ENCODE results near the gene SLC9A5.

GRCh38 chr16:67223992-67224391 lies 24.8 kb upstream of the SLC9A5 start:
- TF ChIP-seq CTCF (IDR thresholded peaks at IDR 0.05): no peak
- no peak for TF ChIP-seq POLR2A (IDR thresholded peaks at IDR 0.05)
- TF ChIP-seq EP300 (IDR thresholded peaks at IDR 0.05): no peak

All from ovary (tissue), 3 donors.